ENCODE data around the gene CIDEB. TPM values are rescaled to one million over a fixed set of nuclear protein-coding genes. Genes with fewer than 3 reads are reported as not detected.

The CIDEB gene
- total and polyA plus RNA-seq, 2 of the 13 experiments (the other 11 are each of a cell fraction or from before 2014, with no cell fraction given) = 35.8 to 110 TPM

DNA sequence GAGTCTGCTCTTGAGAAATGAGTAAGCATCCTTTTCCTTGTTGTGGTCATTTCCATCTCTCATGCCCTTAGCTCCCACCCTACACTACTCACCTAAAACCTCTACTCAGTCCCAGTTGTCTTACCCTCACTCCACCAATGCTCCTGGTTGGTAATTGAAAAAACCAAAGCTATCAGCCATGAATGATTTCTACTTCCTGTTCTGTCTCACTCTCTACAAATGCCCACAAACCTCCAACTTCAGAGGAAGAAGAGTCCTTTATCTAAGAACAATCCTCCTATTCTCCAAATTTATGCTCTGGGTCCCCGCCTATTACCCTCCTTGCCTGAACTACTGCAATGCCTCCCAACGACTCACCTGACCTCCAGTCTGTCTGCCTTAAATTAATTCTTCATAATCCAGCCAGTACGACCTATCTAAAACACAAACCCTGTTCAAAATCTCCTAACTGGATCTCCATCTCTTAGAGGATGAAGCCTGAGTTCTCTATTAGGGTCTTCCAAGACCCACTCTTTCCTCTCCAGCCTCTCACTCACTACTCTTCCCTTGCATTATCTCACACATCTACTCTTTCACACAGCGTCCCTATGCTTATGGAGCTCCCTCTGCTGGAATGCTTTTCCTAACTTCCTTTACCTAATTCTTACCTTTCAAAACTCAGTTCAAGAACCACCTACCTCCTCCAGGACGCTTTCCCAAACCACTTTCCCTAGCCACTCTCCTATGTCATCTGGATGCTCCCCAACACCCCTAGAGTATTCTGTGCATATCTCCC, 10.4 kb downstream of the CIDEB start (continued):
- TF ChIP-seq ERF (CRISPR knock-in tag; IDR thresholded peaks at IDR 0.05) = no peak; the same call in 1 of the 2 replicates
- TF ChIP-seq MAZ (IDR thresholded peaks at IDR 0.05; ENCODE audit: borderline replicate concordance, low read depth, low read length) = no peak
- TF ChIP-seq MAZ (CRISPR knock-in tag; IDR thresholded peaks at IDR 0.05; ENCODE audit: low read depth) = no peak
- TF ChIP-seq AKAP8 (CRISPR knock-in tag; IDR thresholded peaks at IDR 0.05) = no peak
- no peak for TF ChIP-seq MAFK (conservative IDR thresholded peaks at IDR 0.05 in 1 of 2, IDR thresholded peaks at IDR 0.05 in 1 of 2; ENCODE audit: low read length in 2 of 2)
- no peak for TF ChIP-seq ZNF7 (CRISPR knock-in tag; IDR thresholded peaks at IDR 0.05)
- 0 out of 2 replicates have a peak, but pooled peaks have one; percentile 19 for TF ChIP-seq SMAD3 (CRISPR knock-in tag; IDR thresholded peaks at IDR 0.05)
- no peak for TF ChIP-seq MAFG (CRISPR knock-in tag; IDR thresholded peaks at IDR 0.05)
- TF ChIP-seq HOMEZ (CRISPR knock-in tag; IDR thresholded peaks at IDR 0.05; ENCODE audit: low read depth) = peak; percentile 48; the same call in 1 of the 2 replicates
- no peak for TF ChIP-seq DNMT1 (CRISPR knock-in tag; IDR thresholded peaks at IDR 0.05)
- no peak; the same call in 1 of the 2 replicates for TF ChIP-seq BRD4 (CRISPR knock-in tag; IDR thresholded peaks at IDR 0.05)
- no peak for TF ChIP-seq ZNF724P (CRISPR knock-in tag; IDR thresholded peaks at IDR 0.05; ENCODE audit: borderline replicate concordance)
- TF ChIP-seq WIZ (CRISPR knock-in tag; IDR thresholded peaks at IDR 0.05) = peak; percentile 69; the same call in 1 of the 2 replicates
- no peak for TF ChIP-seq NFKB2 (CRISPR knock-in tag; IDR thresholded peaks at IDR 0.05; ENCODE audit: borderline replicate concordance)
- TF ChIP-seq MXI1 (IDR thresholded peaks at IDR 0.05; ENCODE audit: borderline replicate concordance, low read depth, low read length) = peak; percentile 40; the same call in 1 of the 3 replicates
- no peak for TF ChIP-seq FOXJ3 (CRISPR knock-in tag; IDR thresholded peaks at IDR 0.05; ENCODE audit: borderline replicate concordance)
- TF ChIP-seq NCOA1 (CRISPR knock-in tag; IDR thresholded peaks at IDR 0.05) = peak; percentile 29; the same call in 1 of the 2 replicates
- TF ChIP-seq SP5 (CRISPR knock-in tag; IDR thresholded peaks at IDR 0.05; ENCODE audit: borderline replicate concordance, low read depth) = no peak
- TF ChIP-seq ZMYM3 (CRISPR knock-in tag; IDR thresholded peaks at IDR 0.05) = no peak
- TF ChIP-seq POLR2G (IDR thresholded peaks at IDR 0.05; ENCODE audit: low read depth, low read length) = no peak
- no peak for TF ChIP-seq U2AF2 (IDR thresholded peaks at IDR 0.05; ENCODE audit: low read depth, low read length)
- no peak for TF ChIP-seq ISL2 (CRISPR knock-in tag; IDR thresholded peaks at IDR 0.05)
- TF ChIP-seq NFATC3 (CRISPR knock-in tag; IDR thresholded peaks at IDR 0.05) = no peak
- TF ChIP-seq ZC3H13 (CRISPR knock-in tag; IDR thresholded peaks at IDR 0.05) = no peak
- TF ChIP-seq ZNF660 (CRISPR knock-in tag; IDR thresholded peaks at IDR 0.05; ENCODE audit: borderline replicate concordance, low read depth) = no peak
- TF ChIP-seq HOXD1 (CRISPR knock-in tag; IDR thresholded peaks at IDR 0.05) = 0 out of 2 replicates have a peak, but pooled peaks have one; percentile 38
- no peak for TF ChIP-seq ATF7 (IDR thresholded peaks at IDR 0.05)
- TF ChIP-seq ATF7 (CRISPR knock-in tag; IDR thresholded peaks at IDR 0.05) = no peak
- TF ChIP-seq SKIL (CRISPR knock-in tag; IDR thresholded peaks at IDR 0.05; ENCODE audit: borderline replicate concordance) = no peak

All from HepG2 (cell line).